ENCODE data around the gene CCNL1. TPM values are rescaled to one million over a fixed set of nuclear protein-coding genes. Genes with fewer than 3 reads are reported as not detected.

CCNL1 gene
- total RNA-seq: 187 and 207 TPM in 2 replicates

GRCh38 chr3:157159762-157160657 lies at the start of gene CCNL1:
CCNL1 (minus strand) TSS chr3:157160147; CDS start chr3:157160094, 53 bp downstream.

Small RNA genes within 50 kb of the gene (small RNA-seq; reads per million reads assigned to genes)
- gene RF00019 (not detected), gene RNA5SP146 (not detected)

Measured in thoracic aorta endothelial cell (primary cell).